ENCODE results near the gene RIGI.

DNA sequence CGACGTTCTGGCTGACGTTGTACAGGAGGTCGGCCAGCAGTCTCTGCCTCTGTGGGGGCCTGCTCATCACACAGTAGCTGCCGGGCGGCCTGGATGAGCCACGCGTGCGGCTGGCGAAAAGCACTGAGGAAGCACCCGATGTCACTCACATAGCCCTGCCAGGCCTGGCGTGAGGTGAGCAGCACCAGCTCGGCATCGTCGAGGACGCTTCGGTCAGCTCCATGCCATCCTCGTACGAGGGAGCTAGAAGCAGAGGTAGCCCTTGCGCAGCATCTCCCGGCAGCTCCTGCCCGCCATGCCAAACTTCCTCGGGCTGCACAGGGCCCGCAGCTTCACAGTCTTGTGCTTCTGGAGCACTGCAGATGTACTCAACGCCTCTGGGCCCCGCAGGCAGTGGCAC is 40.8 kb upstream of the RIGI start:
- TF ChIP-seq CTCF (IDR thresholded peaks at IDR 0.05 in 2 of 3, conservative IDR thresholded peaks at IDR 0.05 in 1 of 3; ENCODE audit: control insufficient read depth in 2 of 3, extremely low read depth in 1 of 3, insufficient read depth in 1 of 3, low read depth in 3 of 3, low read length in 3 of 3) (no peak), GATAD2B (conservative IDR thresholded peaks at IDR 0.05; ENCODE audit: low read depth) (no peak), ZZZ3 (IDR thresholded peaks at IDR 0.05; ENCODE audit: control insufficient read depth, insufficient read length, low read depth) (no peak), POLR2A (IDR thresholded peaks at IDR 0.05; ENCODE audit: low read depth, low read length) (no peak), TCF7 (IDR thresholded peaks at IDR 0.05; ENCODE audit: borderline replicate concordance) (no peak), HDGF (IDR thresholded peaks at IDR 0.05) (no peak), TAF1 (IDR thresholded peaks at IDR 0.05; ENCODE audit: borderline replicate concordance, low read depth, low read length) (no peak), ESRRA (IDR thresholded peaks at IDR 0.05; ENCODE audit: low read length) (no peak), ZSCAN29 (IDR thresholded peaks at IDR 0.05) (no peak), IRF3 (IDR thresholded peaks at IDR 0.05) (no peak)
- TF ChIP-seq, protein P1, sequence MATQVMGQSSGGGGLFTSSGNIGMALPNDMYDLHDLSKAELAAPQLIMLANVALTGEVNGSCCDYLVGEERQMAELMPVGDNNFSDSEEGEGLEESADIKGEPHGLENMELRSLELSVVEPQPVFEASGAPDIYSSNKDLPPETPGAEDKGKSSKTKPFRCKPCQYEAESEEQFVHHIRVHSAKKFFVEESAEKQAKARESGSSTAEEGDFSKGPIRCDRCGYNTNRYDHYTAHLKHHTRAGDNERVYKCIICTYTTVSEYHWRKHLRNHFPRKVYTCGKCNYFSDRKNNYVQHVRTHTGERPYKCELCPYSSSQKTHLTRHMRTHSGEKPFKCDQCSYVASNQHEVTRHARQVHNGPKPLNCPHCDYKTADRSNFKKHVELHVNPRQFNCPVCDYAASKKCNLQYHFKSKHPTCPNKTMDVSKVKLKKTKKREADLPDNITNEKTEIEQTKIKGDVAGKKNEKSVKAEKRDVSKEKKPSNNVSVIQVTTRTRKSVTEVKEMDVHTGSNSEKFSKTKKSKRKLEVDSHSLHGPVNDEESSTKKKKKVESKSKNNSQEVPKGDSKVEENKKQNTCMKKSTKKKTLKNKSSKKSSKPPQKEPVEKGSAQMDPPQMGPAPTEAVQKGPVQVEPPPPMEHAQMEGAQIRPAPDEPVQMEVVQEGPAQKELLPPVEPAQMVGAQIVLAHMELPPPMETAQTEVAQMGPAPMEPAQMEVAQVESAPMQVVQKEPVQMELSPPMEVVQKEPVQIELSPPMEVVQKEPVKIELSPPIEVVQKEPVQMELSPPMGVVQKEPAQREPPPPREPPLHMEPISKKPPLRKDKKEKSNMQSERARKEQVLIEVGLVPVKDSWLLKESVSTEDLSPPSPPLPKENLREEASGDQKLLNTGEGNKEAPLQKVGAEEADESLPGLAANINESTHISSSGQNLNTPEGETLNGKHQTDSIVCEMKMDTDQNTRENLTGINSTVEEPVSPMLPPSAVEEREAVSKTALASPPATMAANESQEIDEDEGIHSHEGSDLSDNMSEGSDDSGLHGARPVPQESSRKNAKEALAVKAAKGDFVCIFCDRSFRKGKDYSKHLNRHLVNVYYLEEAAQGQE (IDR thresholded peaks at IDR 0.05; ENCODE audit: low read depth, low read length): no peak

All from GM12878 (cell line).